Upper lobe of left lung (tissue), 4 donors: ENCODE data around the gene VDR.

ENCODE experiments used
- POLR2AphosphoS5 ChIP-seq, 2 donors: sonication (generic); formaldehyde crosslinking; IDR thresholded peaks; one replicate each; pipeline ENCODE4 v1.5.1; 2017; ENCODE audit warnings: antibody characterized with exemption in 2 of 2
- TF ChIP-seq, protein P1 (sequence below), 6 experiments: fragments of 450-650 bp in 4 of 6; fragments of 200-600 bp in 2 of 6; sonication (generic) in 2 of 6; IDR thresholded peaks; one replicate each; pipeline ENCODE4 v1.5.1; 2016 to 2019; ENCODE audit warnings: antibody characterized with exemption in 6 of 6

DNA sequence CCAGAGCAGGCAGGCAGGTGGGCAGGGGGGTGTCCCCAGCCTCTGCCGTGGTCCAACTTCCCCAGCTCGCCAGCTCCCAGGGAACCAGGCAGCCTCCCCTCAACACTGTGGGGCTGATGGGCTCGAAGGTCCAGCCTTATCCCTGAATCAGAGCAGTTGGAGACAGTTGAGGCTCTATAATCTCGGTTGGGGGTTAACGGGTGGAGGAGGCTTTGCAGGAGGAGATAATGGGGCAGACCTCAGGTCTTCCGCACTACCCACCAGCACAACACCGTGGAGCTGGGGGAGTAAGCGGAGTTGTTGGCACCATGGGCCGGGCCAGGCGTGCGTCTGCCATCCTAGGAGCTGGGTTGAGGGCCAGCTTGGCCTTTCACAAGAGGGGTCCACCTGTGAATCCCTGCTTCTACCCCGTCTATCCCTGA, 71.2 kb downstream of the VDR start:
- TF ChIP-seq, protein P1, sequence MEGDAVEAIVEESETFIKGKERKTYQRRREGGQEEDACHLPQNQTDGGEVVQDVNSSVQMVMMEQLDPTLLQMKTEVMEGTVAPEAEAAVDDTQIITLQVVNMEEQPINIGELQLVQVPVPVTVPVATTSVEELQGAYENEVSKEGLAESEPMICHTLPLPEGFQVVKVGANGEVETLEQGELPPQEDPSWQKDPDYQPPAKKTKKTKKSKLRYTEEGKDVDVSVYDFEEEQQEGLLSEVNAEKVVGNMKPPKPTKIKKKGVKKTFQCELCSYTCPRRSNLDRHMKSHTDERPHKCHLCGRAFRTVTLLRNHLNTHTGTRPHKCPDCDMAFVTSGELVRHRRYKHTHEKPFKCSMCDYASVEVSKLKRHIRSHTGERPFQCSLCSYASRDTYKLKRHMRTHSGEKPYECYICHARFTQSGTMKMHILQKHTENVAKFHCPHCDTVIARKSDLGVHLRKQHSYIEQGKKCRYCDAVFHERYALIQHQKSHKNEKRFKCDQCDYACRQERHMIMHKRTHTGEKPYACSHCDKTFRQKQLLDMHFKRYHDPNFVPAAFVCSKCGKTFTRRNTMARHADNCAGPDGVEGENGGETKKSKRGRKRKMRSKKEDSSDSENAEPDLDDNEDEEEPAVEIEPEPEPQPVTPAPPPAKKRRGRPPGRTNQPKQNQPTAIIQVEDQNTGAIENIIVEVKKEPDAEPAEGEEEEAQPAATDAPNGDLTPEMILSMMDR (IDR thresholded peaks at IDR 0.05): no peak
- no peak for TF ChIP-seq POLR2AphosphoS5 (IDR thresholded peaks at IDR 0.05)
